Inflammatory macrophage treated with lipopolysaccharide for 1 hour (primary cell): ENCODE data around the gene RPS6KA5.

Experiments
- DNase-seq, 2 donors: peaks; one replicate each; pipeline ENCODE4 v3.0.0-alpha.2; 2020 to 2022

The RPS6KA5 gene

GRCh38 chr14:90922141-90922540 lies 138.3 kb downstream of the RPS6KA5 start:
- DNase-seq: no peak

DNA sequence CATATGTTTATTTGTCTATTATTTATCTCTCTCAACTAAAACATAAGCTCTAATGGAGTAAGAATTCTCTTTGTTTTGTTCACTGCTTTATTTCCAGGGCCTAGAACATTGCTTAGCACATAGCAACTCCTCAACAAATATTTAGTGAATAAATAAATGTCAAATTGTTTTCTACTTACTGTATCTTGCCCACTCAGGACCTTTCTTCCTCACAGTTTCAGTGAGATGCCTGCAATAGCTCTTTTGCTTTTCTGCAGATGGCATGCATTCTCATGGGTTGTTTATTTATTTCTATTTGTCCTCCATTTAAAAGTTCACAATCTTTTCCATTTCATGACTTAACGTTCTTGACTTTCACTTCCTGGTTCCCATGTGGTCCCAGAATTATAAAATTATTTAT lies 149.3 kb downstream of the RPS6KA5 start:
- DNase-seq: peak in 1 of 2 donors; percentile 6

- no peak for DNase-seq
Observed at GRCh38 chr14:90907178-90907577, 153.3 kb downstream of the RPS6KA5 start.

DNA sequence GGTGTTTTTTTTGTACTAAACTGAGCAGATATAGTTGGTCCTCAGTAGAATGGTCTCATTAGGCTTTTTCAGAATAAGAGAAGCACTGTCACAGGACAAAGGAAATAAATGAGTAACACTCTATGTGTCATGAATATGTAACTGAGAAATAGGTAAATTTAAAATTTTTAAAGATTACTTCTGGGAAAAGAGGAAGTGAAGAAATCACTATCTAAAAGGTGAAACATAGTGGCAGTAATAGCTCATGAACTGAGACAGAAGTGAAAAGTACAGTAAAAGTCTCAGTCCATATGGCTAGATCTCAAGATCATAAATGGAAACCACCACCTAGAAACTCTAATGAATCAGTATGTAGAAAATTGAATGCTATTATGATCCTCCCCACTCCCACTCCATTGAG lies 154.9 kb downstream of the RPS6KA5 start:
- DNase-seq: no peak

DNA sequence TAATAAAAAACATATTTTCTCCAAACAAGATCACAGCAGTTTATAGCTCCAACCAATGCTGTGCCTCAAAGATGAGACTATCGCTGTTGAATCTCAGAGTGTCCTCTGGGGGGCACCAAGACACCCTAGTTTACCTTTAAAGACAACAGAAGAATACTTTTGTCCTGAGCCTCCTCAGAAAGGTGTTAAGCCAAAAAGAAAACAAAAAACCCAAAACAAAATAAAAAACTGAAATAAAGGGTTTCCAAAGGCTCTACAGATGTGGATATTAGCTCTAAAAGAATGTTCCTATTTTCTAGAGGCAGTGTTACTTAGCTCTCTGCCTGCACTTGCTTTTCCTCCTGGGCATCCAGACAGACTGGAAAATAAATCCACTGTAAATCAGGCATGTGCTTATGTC lies 157.3 kb downstream of the RPS6KA5 start:
- DNase-seq: peak; percentile 51 to 71

DNA sequence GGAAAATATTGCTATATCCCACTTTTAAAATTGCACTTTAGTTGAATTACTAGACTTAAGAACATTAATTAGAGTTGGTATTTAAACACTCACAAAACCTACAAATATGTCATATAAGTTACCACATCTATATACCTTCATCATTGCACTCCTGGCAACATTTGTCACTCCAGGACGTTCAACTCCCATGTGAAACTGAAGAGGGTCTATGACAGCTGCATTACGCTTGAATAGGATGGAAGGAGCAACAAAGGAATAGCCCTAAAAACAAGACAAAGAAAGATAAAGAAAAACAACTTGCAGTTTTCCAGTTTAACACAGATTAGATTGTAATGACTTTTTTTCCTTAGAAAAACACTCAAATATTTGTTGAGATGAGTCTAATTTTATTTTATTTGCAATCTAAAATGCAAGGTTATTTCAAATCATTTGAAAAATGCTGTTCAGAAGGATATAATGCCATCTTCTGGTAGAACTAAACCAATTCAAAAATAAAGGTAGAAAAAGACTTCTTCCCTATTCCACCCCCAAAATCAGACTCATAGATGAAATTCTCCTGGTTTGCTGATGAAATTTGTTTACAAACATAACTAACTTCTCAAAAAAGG lies 159.9 kb downstream of the RPS6KA5 start:
- DNase-seq: peak in 1 of 2 donors; percentile 2

GRCh38 chr14:90897022-90897421 lies 163.4 kb downstream of the RPS6KA5 start:
- DNase-seq: no peak

DNA sequence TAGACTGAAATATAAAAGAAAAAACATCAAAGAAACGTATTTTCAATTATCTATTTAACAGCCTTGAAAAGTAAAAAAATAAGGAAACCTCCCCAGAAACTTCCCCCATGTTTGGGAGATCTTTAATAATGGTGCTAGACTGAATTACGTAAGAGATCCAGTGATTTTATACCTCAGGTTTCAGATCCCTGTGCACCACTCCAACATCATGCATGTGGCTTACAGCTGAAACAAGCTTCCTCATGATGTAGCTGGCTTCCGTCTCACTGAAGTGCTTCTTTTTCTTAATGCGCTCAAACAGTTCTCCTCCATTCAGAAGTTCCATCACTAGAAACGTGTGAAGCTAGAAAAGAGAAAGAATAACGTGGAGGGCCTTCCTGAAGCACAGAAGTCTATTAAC lies 166.2 kb downstream of the RPS6KA5 start:
- peak; percentile 28 to 33 for DNase-seq

GRCh38 chr14:90893510-90893909 lies 166.9 kb downstream of the RPS6KA5 start:
- no peak for DNase-seq

DNA sequence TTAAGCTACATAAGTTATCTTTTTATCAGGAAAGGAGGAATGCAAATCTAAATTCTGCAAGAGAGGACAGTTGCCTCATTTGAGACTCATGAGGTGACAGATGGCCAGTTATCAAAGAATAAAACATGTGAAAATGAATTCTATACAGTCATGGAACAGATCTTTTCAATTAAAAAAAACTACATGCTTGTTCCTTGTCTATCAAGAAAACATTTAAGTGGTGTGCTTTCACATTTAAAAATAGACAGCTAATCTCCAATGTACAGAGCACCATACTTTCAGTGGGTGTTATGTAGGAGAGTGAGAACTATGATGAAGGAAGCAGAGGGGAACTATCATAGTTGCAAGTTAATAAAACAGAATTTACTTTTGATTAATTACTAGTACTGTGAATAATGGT lies 167.5 kb downstream of the RPS6KA5 start:
- DNase-seq: peak in 1 of 2 donors; percentile 14

GRCh38 chr14:90891326-90891725 lies 169.1 kb downstream of the RPS6KA5 start:
- no peak for DNase-seq

DNA sequence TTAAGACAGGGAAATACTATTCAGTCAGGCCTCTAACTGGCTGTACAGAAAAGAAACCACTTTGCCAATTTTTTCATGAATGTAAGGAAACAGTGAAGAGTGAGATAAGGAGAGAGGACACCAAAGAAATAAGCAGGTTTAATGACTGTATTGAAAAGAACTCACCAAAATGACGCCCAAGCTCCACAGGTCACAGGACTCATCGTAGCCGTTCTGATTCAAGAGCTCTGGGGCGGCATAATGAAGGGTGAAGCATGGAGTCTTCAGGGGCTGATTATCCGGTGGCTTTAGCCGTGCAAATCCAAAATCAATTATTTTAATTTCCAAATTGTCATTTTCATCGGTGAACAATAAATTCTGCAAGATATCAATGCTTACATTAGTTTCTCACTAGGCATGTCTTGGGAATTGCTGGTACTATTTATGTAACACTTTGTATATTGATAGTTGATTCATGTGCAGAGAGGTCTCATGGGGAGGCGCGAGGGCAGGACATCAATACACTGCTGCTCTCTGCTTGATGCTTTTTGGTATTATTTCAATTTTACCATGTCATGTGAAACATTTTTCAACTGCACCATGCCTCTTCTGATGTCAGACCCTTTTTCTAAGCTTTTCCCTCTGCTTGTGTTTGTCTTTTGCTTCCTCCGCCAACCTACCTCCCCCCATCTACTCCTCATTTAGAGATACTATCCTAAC lies 170.0 kb downstream of the RPS6KA5 start:
- DNase-seq: no peak

- no peak for DNase-seq
Observed at GRCh38 chr14:90886297-90886815, 174.1 kb downstream of the RPS6KA5 start.

- no peak for DNase-seq
Observed at GRCh38 chr14:90883782-90884181, 176.7 kb downstream of the RPS6KA5 start.

GRCh38 chr14:90883197-90883596 lies 177.2 kb downstream of the RPS6KA5 start:
- DNase-seq: no peak

DNA sequence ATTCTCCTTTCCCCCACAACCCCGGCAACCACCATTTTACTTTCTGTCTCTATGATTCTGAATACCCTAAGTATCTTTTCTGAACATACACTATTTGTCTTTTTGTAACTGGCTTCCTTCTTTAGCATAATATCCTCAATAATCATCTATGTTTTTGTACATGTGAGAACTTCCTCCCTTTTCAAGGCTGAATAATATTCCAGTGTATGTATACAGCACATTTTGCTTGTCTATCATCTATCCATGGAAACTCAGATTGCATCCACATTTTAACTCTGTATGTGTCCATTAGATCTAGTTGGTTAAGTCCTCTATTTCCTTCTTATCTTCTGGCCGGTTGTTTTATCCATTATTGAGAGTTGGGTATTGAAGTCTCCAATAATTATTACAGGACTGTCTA lies 180.2 kb downstream of the RPS6KA5 start:
- DNase-seq: no peak

- DNase-seq: no peak
Observed at GRCh38 chr14:90874599-90874998, 185.8 kb downstream of the RPS6KA5 start.

DNA sequence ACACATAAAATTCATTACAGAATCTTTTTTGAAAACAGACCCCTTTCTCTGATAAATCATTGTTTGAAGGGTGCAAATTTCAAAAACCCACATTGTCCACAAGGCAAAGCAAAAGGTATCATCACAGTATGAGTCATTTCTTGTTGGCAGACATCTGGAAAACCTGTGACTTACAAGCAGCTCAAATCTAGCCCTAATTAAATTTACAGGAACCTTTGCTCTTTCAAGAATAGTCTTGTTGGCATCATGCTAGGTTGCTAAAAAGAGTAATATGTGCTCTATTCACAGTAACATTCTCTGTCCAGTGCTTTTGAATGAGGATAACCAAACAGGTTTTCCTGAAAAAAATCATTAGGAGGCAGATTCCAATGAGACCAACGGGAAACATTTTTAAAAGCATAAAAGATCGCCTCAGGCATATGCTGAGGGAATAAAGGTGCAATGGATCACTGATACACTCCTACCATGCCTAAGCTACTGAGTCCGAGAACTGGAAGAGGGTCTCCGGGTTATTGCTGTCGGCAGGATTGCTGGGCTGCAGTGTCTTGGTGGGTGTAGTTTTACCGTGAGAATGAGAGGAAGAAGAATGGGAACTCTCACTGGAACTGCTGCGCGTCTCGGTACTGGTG lies 188.7 kb downstream of the RPS6KA5 start:
- peak in 1 of 2 donors; percentile 2 for DNase-seq

DNA sequence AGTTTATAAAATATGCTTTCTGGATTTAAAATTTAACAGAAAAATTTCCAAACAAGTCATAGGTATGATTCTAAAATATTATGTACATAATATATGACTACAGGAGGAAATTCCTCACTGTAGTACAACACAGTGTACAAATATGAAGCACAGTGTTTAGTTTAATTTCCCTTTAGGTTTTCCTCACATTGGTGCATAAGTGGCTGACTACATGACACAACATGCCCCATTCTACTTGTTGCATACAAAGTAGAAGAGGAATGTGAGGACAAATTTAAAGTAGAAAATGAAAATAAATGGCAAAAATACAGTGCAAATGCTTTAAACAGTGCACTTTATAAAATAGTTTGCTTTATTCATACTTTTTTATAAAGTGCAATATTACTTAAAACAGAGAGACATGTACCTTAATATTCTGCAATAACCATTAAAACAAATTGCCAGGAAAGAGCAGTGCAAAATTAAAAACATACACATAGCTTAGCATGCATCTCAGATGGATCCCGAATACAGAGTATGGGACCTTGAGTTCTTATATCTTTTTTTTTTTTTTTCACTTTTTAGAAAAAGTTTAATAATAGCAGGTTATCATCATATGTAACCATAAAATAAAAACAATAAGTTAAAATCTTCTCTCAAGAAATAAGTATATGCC lies 189.4 kb downstream of the RPS6KA5 start:
- no peak for DNase-seq

- DNase-seq: no peak
Observed at GRCh38 chr14:90867501-90867900, 192.9 kb downstream of the RPS6KA5 start.

DNA sequence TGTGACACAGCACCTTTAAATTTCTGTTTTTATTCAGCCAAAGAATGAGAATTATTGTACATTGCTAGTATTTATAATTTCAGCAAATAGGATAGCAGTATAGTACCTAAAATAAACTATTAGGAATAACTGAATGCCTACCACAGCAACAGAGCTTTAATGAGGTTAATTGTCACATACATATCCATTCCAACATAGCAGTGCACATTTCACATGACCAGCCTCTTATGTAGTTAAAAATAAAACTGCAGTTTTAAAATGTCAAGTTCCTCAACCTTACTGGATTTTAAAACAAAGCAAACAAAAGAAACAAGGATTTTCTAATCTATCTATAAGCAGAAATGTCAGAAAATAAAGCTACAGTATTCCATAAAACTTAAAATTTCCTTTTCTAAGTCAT lies 193.6 kb downstream of the RPS6KA5 start:
- no peak for DNase-seq

GRCh38 chr14:90864741-90865140 lies 195.7 kb downstream of the RPS6KA5 start:
- DNase-seq: no peak

DNA sequence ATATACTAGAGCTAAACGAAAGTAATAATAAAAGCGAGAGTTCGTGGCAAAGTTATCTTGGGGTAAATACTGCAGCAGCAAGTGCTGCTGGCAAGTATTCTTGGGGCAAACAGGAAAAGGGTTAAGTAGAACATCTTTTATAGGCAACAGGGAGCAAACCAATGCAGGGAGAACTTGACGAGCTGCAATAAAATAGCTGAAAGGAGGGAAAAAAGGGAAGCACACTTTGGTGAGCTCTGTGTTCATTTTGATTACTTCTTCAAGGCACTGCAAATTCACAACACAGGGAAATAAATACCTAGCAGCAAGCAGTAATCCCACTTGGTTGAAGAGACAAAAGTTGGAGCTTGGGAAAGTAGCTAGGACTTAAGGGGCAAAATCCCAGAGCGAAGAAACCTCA lies 201.9 kb downstream of the RPS6KA5 start:
- no peak for DNase-seq

DNA sequence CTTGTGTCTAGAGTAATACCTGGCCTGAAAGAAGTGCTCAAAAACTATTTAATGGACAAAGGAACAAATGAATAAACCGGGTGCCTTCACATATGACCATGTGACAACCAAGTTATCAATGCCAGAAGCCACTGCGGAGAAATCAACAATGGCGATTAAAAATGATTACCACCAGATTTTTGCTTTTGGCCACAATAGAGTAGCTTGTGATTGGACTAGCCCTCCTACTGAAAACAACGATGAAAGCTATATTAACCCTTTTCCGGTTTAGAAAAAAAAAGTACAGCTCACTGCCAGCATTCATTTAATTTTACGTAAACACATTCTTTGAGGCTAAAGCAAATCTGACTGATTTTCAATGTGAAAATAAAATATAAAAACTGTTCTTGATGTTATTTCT lies 202.6 kb downstream of the RPS6KA5 start:
- DNase-seq: no peak
